B cell (primary cell): Measurements from ENCODE around the gene PRKCZ. TPM values are rescaled to one million over a fixed set of nuclear protein-coding genes. Genes with fewer than 3 reads are reported as not detected.

Source experiments
- ATAC-seq: fragments of 200-7000 bp; cut with Tn5 transposase; one replicate; pipeline ENCODE4 v1.10.0; 2021; ENCODE audit warnings: low read depth, mild to moderate bottlenecking, moderate number of reproducible peaks, moderate library complexity
- CTCF ChIA-PET: fragments of 350-600 bp; sonication (Branson Sonifier 250); formaldehyde crosslinking; loops from one replicate; lab custom pipeline; 2021; ENCODE audit warnings: antibody characterized with exemption, inconsistent platforms; lab: Charles Lee
- POLR2A ChIA-PET: fragments of 350-600 bp; sonication (Branson Sonifier 250); formaldehyde crosslinking; loops from one replicate; lab custom pipeline; 2021; ENCODE audit warnings: antibody characterized with exemption; lab: Charles Lee
- DNase-seq: peaks from one replicate; pipeline ENCODE4 v3.0.0; 2013
- H2AFZ ChIP-seq: 2 replicates; pipeline ENCODE4 v1.6.1; 2012; ENCODE audit warnings: mild to moderate bottlenecking, low read depth, low read length; ENCODE audit not compliant: insufficient read depth, poor library complexity, severe bottlenecking
- H3K27ac ChIP-seq, 2 donors: 1 replicate in 1 of 2; 2 replicates in 1 of 2; pipeline ENCODE4 v1.5.1; 2012 to 2013; ENCODE audit warnings: low read length in 2 of 2, mild to moderate bottlenecking in 2 of 2, moderate library complexity in 1 of 2
- H3K27me3 ChIP-seq, 4 experiments: fragments of 200-600 bp in 1 of 4; sonication (generic) in 1 of 4; replicated peaks in 1 of 4; 1 replicate in 2 of 4; 2 replicates in 2 of 4; pipeline versions ENCODE4 v1.6.1 to v1.7.0; 2013 to 2016; ENCODE audit warnings: low read length in 3 of 4, mild to moderate bottlenecking in 2 of 4, mixed read lengths in 1 of 4, moderate library complexity in 1 of 4; ENCODE audit not compliant: insufficient read depth in 4 of 4, control insufficient read depth in 3 of 4; ENCODE audit errors: control extremely low read depth in 1 of 4
- H3K36me3 ChIP-seq, 2 experiments: replicated peaks in 1 of 2; 1 replicate in 1 of 2; 2 replicates in 1 of 2; pipeline versions ENCODE4 v1.6.1 to v1.7.1; 2013; ENCODE audit warnings: low read length in 1 of 2; ENCODE audit not compliant: insufficient read depth in 2 of 2, control insufficient read depth in 1 of 2; ENCODE audit errors: control extremely low read depth in 1 of 2, extremely low read depth in 1 of 2
- H3K4me1 ChIP-seq, 2 donors: fragments of 200-600 bp in 1 of 2; sonication (generic) in 1 of 2; 1 replicate in 1 of 2; 2 replicates in 1 of 2; pipeline versions ENCODE4 v1.5.1 to v1.6.1; 2013 to 2017; ENCODE audit warnings: low read length in 2 of 2; ENCODE audit not compliant: control insufficient read depth in 2 of 2, insufficient read depth in 2 of 2
- H3K4me2 ChIP-seq: replicated peaks from 2 replicates; pipeline ENCODE3; 2012; ENCODE audit warnings: mild to moderate bottlenecking, low read depth, low read length; ENCODE audit not compliant: poor library complexity, severe bottlenecking
- H3K4me3 ChIP-seq, 5 experiments: fragments of 200-600 bp in 1 of 5; sonication (generic) in 1 of 5; 1 replicate in 3 of 5; 2 replicates in 2 of 5; pipeline versions ENCODE4 v1.5.1 to v1.7.0; 2011 to 2016; ENCODE audit warnings: low read length in 4 of 5, mild to moderate bottlenecking in 4 of 5, low read depth in 2 of 5, control low read depth in 1 of 5, moderate library complexity in 1 of 5; ENCODE audit not compliant: insufficient read depth in 1 of 5; ENCODE audit errors: control extremely low read depth in 1 of 5, extremely low read depth in 1 of 5
- H3K79me2 ChIP-seq: fragments of 200-600 bp; sonication (generic); one replicate; pipeline ENCODE4 v1.6.0; 2016; ENCODE audit warnings: low read length; ENCODE audit not compliant: control insufficient read depth, insufficient read depth
- H3K9ac ChIP-seq: fragments of 200-600 bp; sonication (generic); 2 replicates; pipeline ENCODE4 v1.6.1; 2017; ENCODE audit warnings: mild to moderate bottlenecking, low read length, moderate library complexity
- H3K9me3 ChIP-seq, 3 donors: one replicate each; pipeline versions ENCODE4 v1.6.1 to v1.7.1; 2013; ENCODE audit warnings: low read length in 2 of 3; ENCODE audit not compliant: control insufficient read depth in 2 of 3, insufficient read depth in 1 of 3; ENCODE audit errors: control extremely low read depth in 1 of 3
- H4K20me1 ChIP-seq: 2 replicates; pipeline ENCODE4 v1.6.0; 2012; ENCODE audit warnings: mild to moderate bottlenecking, low read length; ENCODE audit not compliant: insufficient read depth, control insufficient read depth, poor library complexity, severe bottlenecking
- H3K27ac Mint-ChIP-seq: one replicate; pipeline ENCODE4 v1.8.0; 2021; ENCODE audit warnings: mixed read lengths
- H3K27me3 Mint-ChIP-seq: one replicate; pipeline ENCODE4 v1.8.0; 2021; ENCODE audit warnings: mixed read lengths
- H3K4me1 Mint-ChIP-seq: one replicate; pipeline ENCODE4 v1.8.0; 2021; ENCODE audit warnings: mixed read lengths
- H3K4me3 Mint-ChIP-seq: one replicate; pipeline ENCODE4 v1.8.0; 2021; ENCODE audit warnings: mixed read lengths
- H3K9me3 Mint-ChIP-seq: one replicate; pipeline ENCODE4 v1.8.0; 2022; ENCODE audit warnings: mixed read lengths; ENCODE audit not compliant: insufficient read depth
- CTCF ChIP-seq: fragments of 200-600 bp; IDR thresholded peaks from one replicate; pipeline ENCODE4 v1.8.0; 2022; ENCODE audit warnings: antibody characterized with exemption, mild to moderate bottlenecking
- EZH2 ChIP-seq: IDR thresholded peaks from 2 replicates; pipeline ENCODE4 v1.6.1; 2012; ENCODE audit warnings: borderline replicate concordance, low read depth, mild to moderate bottlenecking, moderate library complexity, low read length; ENCODE audit not compliant: insufficient read depth, poor library complexity, severe bottlenecking
- WGBS: methylation state at CpG from one replicate; pipeline ENCODE4 v1.1.5; 2013; ENCODE audit warnings: missing lambda C conversion rate; ENCODE audit not compliant: insufficient coverage; 5-methylcytosine and 5-hydroxymethylcytosine counted together
- intact Hi-C: fragments of 100-400 bp; cut with micrococcal nuclease; formaldehyde crosslinking; loops from one replicate; pipeline ENCODE4 v1.10.0; 2022
- polyA plus RNA-seq: library from polyadenylated mRNA; depleted of rRNA; stranded (reverse); fragments of >200 nt; gene quantifications from 2 replicates; pipeline ENCODE4 v1.2.3, GENCODE V29; 2012
- total RNA-seq, 2 donors: library from RNA; stranded (reverse); fragments of 120-200 nt in 1 of 2; gene quantifications; 1 replicate in 1 of 2; 2 replicates in 1 of 2; pipeline versions ENCODE4 v1.2.3 to v1.2.4, GENCODE V29; 2013 to 2022

PRKCZ gene
- total and polyA plus RNA-seq, 2 donors (not counting 1 experiment from before 2014, with no cell fraction given), result 17.9 to 53.2 TPM

GRCh38 chr1:2024887-2025286, 25.3 kb upstream of the PRKCZ start:
- 90% methylated on average over 18 of the region's 18 CpGs for WGBS
- Mint-ChIP-seq H3K9me3 (no peaks in the 10 kb centered on the region), H3K4me1 (peaks cover 11% of the 10 kb centered on the region), H3K4me3 (no peak overlapping the region), H3K27ac (no peak overlapping the region), H3K27me3 (peaks cover 34% of the 10 kb centered on the region)
- no peaks in the 10 kb centered on the region for H4K20me1 ChIP-seq
- CTCF ChIA-PET, result no interaction called here
- H3K79me2 ChIP-seq, result no peaks in the 10 kb centered on the region
- TF ChIP-seq CTCF (no peak), EZH2 (no peak)
- H3K27ac ChIP-seq, result no peak overlapping the region
- ATAC-seq (no peak), DNase-seq (no peak)
- no peak overlapping the region for H2AFZ ChIP-seq
- no peak overlapping the region for H3K4me3 ChIP-seq
- peaks cover 0 to 37% (median 5%) of the 10 kb centered on the region in 4 experiments for H3K27me3 ChIP-seq
- H3K4me1 ChIP-seq, result peaks cover 22 to 29% of the 10 kb centered on the region in 2 donors
- POLR2A ChIA-PET, result no interaction called here
- H3K9me3 ChIP-seq, result peaks cover 0 to 4% (median 0%) of the 10 kb centered on the region in 3 donors
- H3K4me2 ChIP-seq, result peak overlapping the region; percentile 59
- H3K9ac ChIP-seq, result no peak overlapping the region
- intact Hi-C loops, result no loop called here
- H3K36me3 ChIP-seq, result no peaks in the 10 kb centered on the region

- peak overlapping the region; percentile 30 for H2AFZ ChIP-seq
- WGBS, result 68% methylated on average over 26 of the region's 39 CpGs
- peaks cover 0 to 31% (median 1%) of the 10 kb centered on the region in 4 experiments for H3K27me3 ChIP-seq
- no peaks in the 10 kb centered on the region for H4K20me1 ChIP-seq
- H3K4me1 ChIP-seq, result peaks cover 17 to 33% of the 10 kb centered on the region in 2 donors
- Mint-ChIP-seq H3K27me3 (peaks cover 29% of the 10 kb centered on the region), H3K27ac (no peak overlapping the region), H3K4me1 (peaks cover 8% of the 10 kb centered on the region), H3K4me3 (no peak overlapping the region), H3K9me3 (no peaks in the 10 kb centered on the region)
- ATAC-seq, result no peak
- no peak overlapping the region for H3K27ac ChIP-seq
- intact Hi-C loops, result no loop called here
- peak overlapping the region; percentile 59 for H3K4me2 ChIP-seq
- ChIA-PET POLR2A (no interaction called here), CTCF (no interaction called here)
- DNase-seq, result no peak
- peaks cover 0 to 1% (median 0%) of the 10 kb centered on the region in 3 donors for H3K9me3 ChIP-seq
- H3K79me2 ChIP-seq, result no peaks in the 10 kb centered on the region
- TF ChIP-seq CTCF (no peak), EZH2 (no peak)
- no peak overlapping the region for H3K9ac ChIP-seq
- H3K36me3 ChIP-seq, result no peaks in the 10 kb centered on the region
- no peak overlapping the region for H3K4me3 ChIP-seq
Observed at GRCh38 chr1:2025491-2025981, 24.7 kb upstream of the PRKCZ start.
